HG02798 (cell line): ENCODE data around the gene TOR3A.
A peak's percentile ranks its signal among the peaks of the same experiment; 100 is the strongest.
"Not testable (repeated sequence)": the region's sequence is repeated elsewhere in the genome, so short reads cannot be mapped to it uniquely, and the experiment has no call there.

Experiments
- ATAC-seq: cut with Tn5 transposase; IDR thresholded peaks from one replicate; pipeline ENCODE4 v1.9.1; 2021; ENCODE audit warnings: mild to moderate bottlenecking; ENCODE audit not compliant: unreplicated experiment, poor library complexity

TOR3A gene

DNA sequence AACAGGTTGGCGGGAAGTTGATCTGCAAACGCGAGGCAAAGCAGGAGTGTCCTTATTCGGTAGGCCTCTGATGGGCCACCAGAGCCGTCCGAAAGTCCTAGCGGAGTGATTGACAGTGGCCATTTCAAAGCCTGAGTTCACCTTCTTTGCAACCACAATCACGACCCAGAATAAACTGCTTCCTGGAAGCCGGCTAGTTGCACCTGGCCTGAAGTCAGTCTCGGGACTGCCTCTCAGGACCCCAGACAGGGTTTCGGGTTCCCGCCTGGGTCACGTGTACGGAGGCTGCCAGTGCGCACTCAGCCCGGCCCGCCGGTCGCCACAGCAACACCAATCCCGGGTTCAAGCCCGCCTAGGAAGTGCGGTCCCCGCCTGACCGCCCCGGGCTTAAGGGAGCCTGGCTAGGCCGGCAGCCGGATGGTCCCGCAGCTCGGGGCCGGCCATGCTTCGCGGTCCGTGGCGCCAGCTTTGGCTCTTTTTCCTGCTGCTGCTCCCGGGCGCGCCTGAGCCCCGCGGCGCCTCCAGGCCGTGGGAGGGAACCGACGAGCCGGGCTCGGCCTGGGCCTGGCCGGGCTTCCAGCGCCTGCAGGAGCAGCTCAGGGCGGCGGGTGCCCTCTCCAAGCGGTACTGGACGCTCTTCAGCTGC is at the start of gene TOR3A:
Gene TOR3A, plus strand, starts transcription at position 384 of the 646 bp plus-strand sequence. Its CDS starts 59 bp downstream, at position 443.
- peak; percentile 93 for ATAC-seq

- peak; percentile 77 for ATAC-seq
These were observed 47.1 kb upstream of the TOR3A start for GRCh38 chr1:179034720-179035119.

DNA sequence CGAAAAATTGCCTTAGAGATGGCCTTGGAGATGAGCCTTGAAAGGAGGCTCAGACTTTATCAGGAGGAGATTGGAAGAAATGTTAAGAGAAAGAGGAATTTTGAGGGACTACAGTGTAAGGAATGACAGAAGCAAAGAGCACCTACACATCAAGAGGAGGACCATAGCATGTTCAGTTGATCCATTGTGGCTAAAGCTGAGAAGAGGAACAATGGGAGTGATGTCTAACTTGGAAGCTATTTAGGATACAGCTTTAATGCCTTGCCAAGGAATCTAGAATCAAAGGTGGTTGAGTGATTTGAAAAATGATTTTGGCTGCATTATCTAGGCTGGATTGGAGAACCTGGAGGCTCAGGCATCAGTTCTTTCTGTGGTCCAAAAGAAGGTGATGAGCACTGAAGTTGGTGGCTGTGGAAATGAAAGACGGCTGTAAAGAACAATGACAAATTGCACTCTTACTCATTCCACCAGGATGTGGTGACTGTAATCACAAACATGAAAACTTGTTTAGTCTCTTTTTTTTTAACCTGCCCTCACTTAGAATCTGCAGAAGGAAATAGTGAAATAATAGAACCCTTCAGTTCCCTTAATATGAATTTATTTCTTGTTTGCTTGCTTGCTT is 44.9 kb upstream of the TOR3A start:
- ATAC-seq = no peak

GRCh38 chr1:179038528-179039281 is 43.2 kb upstream of the TOR3A start:
- no peak for ATAC-seq

- not testable (repeated sequence) for ATAC-seq
These were observed 42.2 kb upstream of the TOR3A start for GRCh38 chr1:179039502-179040174.

DNA sequence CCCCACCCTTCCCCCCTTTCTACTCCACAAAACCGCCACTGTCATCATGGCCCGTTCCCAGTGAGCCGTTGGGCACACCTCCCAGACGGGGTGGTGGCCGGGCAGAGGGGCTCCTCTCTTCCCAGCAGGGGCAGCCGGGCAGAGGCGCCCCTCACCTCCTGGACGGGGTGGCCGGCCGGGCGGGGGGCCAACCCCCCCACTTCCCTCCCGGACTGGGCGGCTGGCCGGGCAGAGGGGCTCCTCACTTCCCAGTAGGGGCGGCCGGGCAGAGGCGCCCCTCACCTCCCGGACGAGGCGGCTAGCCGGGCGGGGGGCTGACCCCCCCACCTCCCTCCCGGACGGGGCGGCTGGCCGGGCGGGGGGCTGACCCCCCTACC is 41.7 kb upstream of the TOR3A start:
- ATAC-seq = not testable (repeated sequence)

DNA sequence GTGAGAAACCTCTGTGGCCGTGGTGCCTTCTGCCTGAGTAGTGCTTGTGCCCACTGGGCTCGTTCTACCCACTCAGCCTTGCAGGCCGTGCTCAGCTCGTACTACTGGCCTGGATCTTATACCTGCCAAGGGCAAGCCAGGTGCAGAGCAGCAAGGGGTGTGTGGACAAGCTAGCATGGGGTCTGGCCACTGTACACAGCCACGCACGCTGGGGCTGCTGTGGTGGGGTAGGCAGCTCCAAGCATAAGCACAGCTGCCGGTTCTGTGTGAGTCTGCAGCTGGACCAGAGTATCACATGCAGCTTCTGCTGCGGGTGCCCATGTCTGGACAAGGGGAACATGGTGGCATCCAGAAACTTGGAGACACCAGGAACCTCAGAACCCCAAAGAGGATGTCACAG is 39.8 kb upstream of the TOR3A start:
- no peak for ATAC-seq

GRCh38 chr1:179042700-179043099 is 39.2 kb upstream of the TOR3A start:
- ATAC-seq = no peak

DNA sequence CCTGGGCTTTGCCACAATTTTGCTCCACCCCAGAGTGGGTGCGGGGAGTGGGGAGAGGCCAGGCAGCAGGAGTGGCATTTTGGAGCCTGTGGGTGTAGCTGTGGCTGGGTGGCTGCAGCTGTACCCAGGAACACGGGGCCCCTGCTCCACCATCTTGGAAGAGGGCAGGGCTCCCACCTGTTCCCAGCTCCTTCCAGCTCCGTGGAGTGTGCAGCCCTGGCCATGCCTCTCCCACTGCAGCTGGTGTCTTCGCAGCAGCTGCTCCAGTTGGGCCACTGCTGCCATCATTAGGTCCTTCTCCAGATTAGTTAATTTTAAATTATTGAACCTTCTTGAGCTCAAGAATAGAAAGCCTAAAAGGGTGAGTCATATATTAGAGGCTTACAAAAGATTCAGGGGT is 38.6 kb upstream of the TOR3A start:
- ATAC-seq = no peak

DNA sequence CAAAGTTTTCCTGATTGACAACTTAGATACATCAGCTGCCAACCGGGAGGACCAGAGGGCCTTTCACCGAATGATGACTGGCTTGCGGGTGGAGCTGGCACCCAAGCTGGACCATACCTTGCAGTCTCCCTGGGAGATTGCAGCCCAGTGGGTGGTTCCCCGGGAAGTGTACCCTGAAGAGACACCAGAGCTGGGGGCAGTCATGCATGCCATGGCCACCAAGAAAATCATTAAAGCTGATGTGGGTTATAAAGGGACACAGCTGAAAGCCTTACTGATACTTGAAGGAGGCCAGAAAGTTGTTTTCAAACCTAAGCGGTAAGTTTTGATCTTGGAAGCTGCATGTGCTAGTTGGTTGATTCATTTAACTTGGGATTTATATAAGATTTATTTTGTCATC is 38.0 kb upstream of the TOR3A start:
- no peak for ATAC-seq

GRCh38 chr1:179046808-179047635 is 34.8 kb upstream of the TOR3A start:
- no peak for ATAC-seq

DNA sequence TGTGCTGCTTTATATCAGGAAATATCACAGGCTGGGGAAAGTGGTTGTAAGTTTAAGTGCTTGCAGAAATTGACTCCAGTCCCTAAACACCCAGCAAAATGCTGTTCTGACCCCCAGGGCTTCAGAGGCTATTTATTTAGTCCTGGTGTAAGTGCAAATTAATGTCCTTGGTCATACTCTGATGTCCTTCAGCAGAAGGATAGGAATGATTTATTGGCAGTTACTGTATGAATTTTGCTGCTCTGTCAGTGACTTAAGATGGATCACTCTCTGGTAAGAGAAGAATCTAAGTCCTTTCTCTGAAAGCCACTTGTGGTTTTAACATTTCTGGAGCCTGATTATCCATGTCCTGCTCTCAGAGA is 34.3 kb upstream of the TOR3A start:
- no peak for ATAC-seq

DNA sequence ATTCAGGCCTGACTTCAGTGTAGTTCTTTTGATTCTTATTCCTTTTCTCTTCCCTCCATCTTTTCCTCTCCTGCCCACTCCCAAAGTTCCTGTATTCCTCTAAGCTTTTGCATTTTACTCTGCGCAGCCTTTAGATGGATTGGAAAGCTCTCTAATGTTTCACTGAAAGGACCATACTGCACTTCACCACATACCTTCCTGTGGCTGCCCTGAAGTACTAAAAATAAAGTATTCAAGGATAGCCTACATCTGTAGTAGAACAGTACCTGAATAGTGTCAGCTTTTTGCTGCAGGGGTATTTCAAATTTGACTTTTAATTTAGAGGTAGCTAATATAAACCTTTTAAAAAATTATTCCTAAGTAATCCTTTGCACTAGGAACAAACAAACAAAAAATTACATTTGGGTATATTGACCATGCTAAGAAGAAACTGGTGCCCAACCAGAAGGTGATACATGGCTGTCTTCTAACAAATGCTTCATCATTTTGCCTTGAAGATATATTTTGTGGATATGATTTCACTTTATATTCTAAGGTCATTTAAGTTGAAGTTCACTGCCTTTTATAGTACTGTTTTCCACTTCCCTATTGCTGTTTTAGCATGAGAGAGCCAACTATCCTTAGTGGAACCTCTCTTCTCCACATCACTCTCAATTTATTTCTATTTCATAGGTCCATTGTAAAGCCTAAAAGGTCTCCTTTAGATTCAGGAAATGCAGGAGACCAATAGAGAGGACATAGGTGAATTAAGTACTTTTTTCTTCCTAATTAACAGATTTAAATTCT is 33.3 kb upstream of the TOR3A start:
- ATAC-seq = no peak

GRCh38 chr1:179052776-179053175 is 29.1 kb upstream of the TOR3A start:
- no peak for ATAC-seq

DNA sequence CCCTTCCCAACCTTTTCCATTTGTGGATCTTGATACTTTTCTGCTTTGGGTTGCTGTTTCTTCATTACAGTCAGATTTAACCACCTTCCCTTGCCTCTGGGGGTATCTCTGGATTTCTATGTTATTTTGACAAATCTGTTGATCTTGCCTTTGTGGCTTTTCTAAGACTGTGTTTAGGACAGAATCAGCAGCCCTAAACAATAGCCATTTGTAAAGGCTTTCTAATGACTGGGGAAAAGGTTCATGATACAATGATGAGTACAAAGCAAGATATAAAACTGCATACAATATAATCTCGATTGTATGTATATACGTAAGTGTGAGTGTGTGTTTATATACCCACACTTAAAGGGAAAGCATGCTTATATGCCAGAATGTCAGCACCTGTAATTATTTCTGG is 28.4 kb upstream of the TOR3A start:
- ATAC-seq = no peak

- ATAC-seq = no peak
These were observed 25.9 kb upstream of the TOR3A start for GRCh38 chr1:179055937-179056336.

GRCh38 chr1:179058487-179059483 is 23.1 kb upstream of the TOR3A start:
- no peak for ATAC-seq
